ENCODE results near the gene NLRP2B.
"Not testable (repeated sequence)": the region's sequence is repeated elsewhere in the genome, so short reads cannot be mapped to it uniquely, and the experiment has no call there.

GRCh38 chrX:57725995-57726394, 45.9 kb upstream of the NLRP2B start:
- not testable (repeated sequence) for TF ChIP-seq POLR2AphosphoS5 (IDR thresholded peaks at IDR 0.05; ENCODE audit: borderline replicate concordance, low read depth, low read length); EZH2 (IDR thresholded peaks at IDR 0.05); FOXP2 (optimal IDR thresholded peaks at IDR 0.05; ENCODE audit: control extremely low read depth, extremely low read length, insufficient read depth)
